ENCODE measurements around the gene CBLC.
A peak's percentile ranks its signal among the peaks of the same experiment; 100 is the strongest.
"Not testable (repeated sequence)": the region's sequence is repeated elsewhere in the genome, so short reads cannot be mapped to it uniquely, and the experiment has no call there.

CBLC gene

GRCh38 chr19:44819246-44819832 lies 41.6 kb downstream of the CBLC start:
- DNase-seq (ENCODE audit: low read depth): no peak

- no peak for DNase-seq (ENCODE audit: low read depth)
These were observed 43.2 kb downstream of the CBLC start for GRCh38 chr19:44820648-44821609.

- DNase-seq (ENCODE audit: low read depth): no peak
These were observed 44.5 kb downstream of the CBLC start for GRCh38 chr19:44822177-44822576.

GRCh38 chr19:44822670-44823372 lies 45.1 kb downstream of the CBLC start:
- no peak for DNase-seq (ENCODE audit: low read depth)

- no peak for DNase-seq (ENCODE audit: low read depth)
These were observed 45.6 kb downstream of the CBLC start for GRCh38 chr19:44823373-44823698.

- no peak for DNase-seq (ENCODE audit: low read depth)
These were observed 47.1 kb downstream of the CBLC start for GRCh38 chr19:44824761-44825160.

- not testable (repeated sequence) for DNase-seq (ENCODE audit: low read depth)
These were observed 55.2 kb downstream of the CBLC start for GRCh38 chr19:44832875-44833274.

- not testable (repeated sequence) for DNase-seq (ENCODE audit: low read depth)
These were observed 56.7 kb downstream of the CBLC start for GRCh38 chr19:44834399-44834798.

GRCh38 chr19:44839276-44839675 lies 61.6 kb downstream of the CBLC start:
- no peak for DNase-seq (ENCODE audit: low read depth)

- no peak for DNase-seq (ENCODE audit: low read depth)
These were observed 63.1 kb downstream of the CBLC start for GRCh38 chr19:44840811-44841210.

- no peak for DNase-seq (ENCODE audit: low read depth)
These were observed 63.5 kb downstream of the CBLC start for GRCh38 chr19:44841231-44841630.

- no peak for DNase-seq (ENCODE audit: low read depth)
These were observed 67.6 kb downstream of the CBLC start for GRCh38 chr19:44845286-44845611.

GRCh38 chr19:44845612-44846454 lies 68.1 kb downstream of the CBLC start, which contains the start of gene NECTIN2:
Gene NECTIN2, plus strand, starts transcription at chr19:44846297. Its CDS starts 229 bp downstream, at chr19:44846526.
- DNase-seq (ENCODE audit: low read depth): peak; percentile 63

- no peak for DNase-seq (ENCODE audit: low read depth)
These were observed 68.9 kb downstream of the CBLC start for GRCh38 chr19:44846455-44847143.

- DNase-seq (ENCODE audit: low read depth): no peak
These were observed 69.7 kb downstream of the CBLC start for GRCh38 chr19:44847144-44848035.

GRCh38 chr19:44848036-44848811 lies 70.5 kb downstream of the CBLC start:
- no peak for DNase-seq (ENCODE audit: low read depth)

GRCh38 chr19:44848812-44849447 lies 71.2 kb downstream of the CBLC start:
- no peak for DNase-seq (ENCODE audit: low read depth)
